SK-N-SH (cell line): ENCODE results near the gene TTLL7. TPM values are rescaled to one million over a fixed set of nuclear protein-coding genes. Genes with fewer than 3 reads are reported as not detected.

ENCODE experiments used
- CTCF ChIA-PET: fragments of 300-600, 350-600 bp; formaldehyde crosslinking; extraction: SDS; loops from one replicate; lab custom pipeline; 2021; lab: Yijun Ruan, JAX
- POLR2A ChIA-PET: fragments of 350-600 bp; sonication (Branson Sonifier 250); formaldehyde crosslinking; extraction: SDS; loops from one replicate; lab custom pipeline; 2020; ENCODE audit warnings: antibody characterized with exemption, inconsistent platforms; lab: Yijun Ruan, JAX
- DNase-seq: peaks from one replicate; pipeline ENCODE4 v3.0.0; 2012
- H2AFZ ChIP-seq: fragments of 200-600 bp; sonication (generic); 2 replicates; pipeline ENCODE4 v1.8.1; 2016; ENCODE audit warnings: antibody characterized with exemption, mild to moderate bottlenecking, low read depth
- H3F3A ChIP-seq: fragments of 200-600 bp; sonication (generic); replicated peaks from 2 replicates; pipeline ENCODE3; 2016; ENCODE audit warnings: antibody characterized with exemption, mild to moderate bottlenecking; ENCODE audit not compliant: insufficient read depth
- H3K27ac ChIP-seq, 2 experiments: fragments of 200-500 bp in 1 of 2; fragments of 200-600 bp in 1 of 2; sonication (Bioruptor generic) in 1 of 2; sonication (generic), shearing (Covaris generic) in 1 of 2; 2 replicates each; pipeline versions ENCODE4 v1.5.1 to v1.6.1; 2014 to 2016; ENCODE audit warnings: low read depth in 2 of 2, inconsistent platforms in 1 of 2, low read length in 1 of 2, mild to moderate bottlenecking in 1 of 2, mixed read lengths in 1 of 2
- H3K27me3 ChIP-seq: fragments of 200-600 bp; sonication (generic), shearing (Covaris generic); 2 replicates; pipeline ENCODE4 v1.6.1; 2016; ENCODE audit warnings: mixed run types; ENCODE audit not compliant: insufficient read depth
- H3K36me3 ChIP-seq, 2 experiments: fragments of 200-500 bp in 1 of 2; fragments of 200-600 bp in 1 of 2; sonication (Bioruptor generic) in 1 of 2; sonication (generic) in 1 of 2; replicated peaks in 1 of 2; 2 replicates each; pipeline versions ENCODE3 to v1.5.1; 2014 to 2016; ENCODE audit warnings: low read length in 1 of 2, mild to moderate bottlenecking in 1 of 2; ENCODE audit not compliant: insufficient read depth in 2 of 2, control insufficient read depth in 1 of 2
- H3K4me1 ChIP-seq, 2 experiments: fragments of 200-500 bp in 1 of 2; fragments of 200-600 bp in 1 of 2; sonication (Bioruptor generic) in 1 of 2; sonication (generic), shearing (Covaris generic) in 1 of 2; 2 replicates each; pipeline versions ENCODE4 v1.5.1 to v1.6.1; 2014 to 2016; ENCODE audit warnings: low read depth in 1 of 2, low read length in 1 of 2, mixed run types in 1 of 2; ENCODE audit not compliant: insufficient read depth in 2 of 2, control insufficient read depth in 1 of 2
- H3K4me2 ChIP-seq: fragments of 200-600 bp; sonication (generic), shearing (Covaris generic); 2 replicates; pipeline ENCODE4 v1.6.1; 2017; ENCODE audit warnings: mixed run types
- H3K4me3 ChIP-seq, 2 experiments: fragments of 200-500 bp in 1 of 2; fragments of 200-600 bp in 1 of 2; sonication (Bioruptor generic) in 1 of 2; sonication (generic), shearing (Covaris generic) in 1 of 2; 2 replicates each; pipeline versions ENCODE4 v1.5.1 to v1.8.1; 2014 to 2016; ENCODE audit warnings: low read depth in 2 of 2, inconsistent platforms in 1 of 2, low read length in 1 of 2, mild to moderate bottlenecking in 1 of 2, mixed read lengths in 1 of 2, moderate library complexity in 1 of 2
- H3K79me2 ChIP-seq: fragments of 200-600 bp; sonication (generic); 2 replicates; pipeline ENCODE4 v1.8.1; 2017; ENCODE audit warnings: mild to moderate bottlenecking; ENCODE audit not compliant: insufficient read depth
- H3K9ac ChIP-seq: fragments of 200-600 bp; sonication (generic); 2 replicates; pipeline ENCODE4 v1.6.1; 2017; ENCODE audit warnings: mixed run types
- H3K9me2 ChIP-seq: fragments of 200-600 bp; sonication (generic); 2 replicates; pipeline ENCODE4 v1.6.1; 2017; ENCODE audit warnings: mixed run types
- H3K9me3 ChIP-seq: fragments of 200-600 bp; sonication (generic); 2 replicates; pipeline ENCODE4 v1.6.1; 2017; ENCODE audit warnings: mixed run types, mild to moderate bottlenecking, moderate library complexity
- H4K20me1 ChIP-seq: fragments of 200-600 bp; sonication (generic); 2 replicates; pipeline ENCODE4 v1.6.1; 2017; ENCODE audit warnings: mild to moderate bottlenecking, mixed run types; ENCODE audit not compliant: insufficient read depth
- ELF1 ChIP-seq: IDR thresholded peaks from 2 replicates; pipeline ENCODE4 v1.4.0; 2012
- EP300 ChIP-seq, 2 experiments: IDR thresholded peaks; 2 replicates each; pipeline versions ENCODE4 v1.4.0 to v1.6.1; 2012; ENCODE audit warnings: borderline replicate concordance in 1 of 2, low read depth in 1 of 2, low read length in 1 of 2
- EZH2phosphoT487 ChIP-seq: fragments of 200-600 bp; sonication (generic); IDR thresholded peaks from 2 replicates; pipeline ENCODE4 v1.6.1; 2017; ENCODE audit warnings: low read depth, mixed run types, mild to moderate bottlenecking, antibody characterized with exemption, moderate library complexity, borderline replicate concordance
- FOSL2 ChIP-seq: IDR thresholded peaks from 2 replicates; pipeline ENCODE4 v1.4.0; 2012; ENCODE audit warnings: low read depth, mild to moderate bottlenecking, moderate library complexity, borderline replicate concordance
- FOXM1 ChIP-seq: IDR thresholded peaks from 2 replicates; pipeline ENCODE4 v1.4.0; 2012; ENCODE audit warnings: low read depth, mild to moderate bottlenecking
- GABPA ChIP-seq: IDR thresholded peaks from 2 replicates; pipeline ENCODE4 v1.4.0; 2012; ENCODE audit warnings: low read depth, mild to moderate bottlenecking
- GATA2 ChIP-seq: sonication (generic); formaldehyde crosslinking; IDR thresholded peaks from 2 replicates; pipeline ENCODE4 v1.5.0; 2020; ENCODE audit warnings: mild to moderate bottlenecking, missing genetic modification reagents
- JUND ChIP-seq: IDR thresholded peaks from 2 replicates; pipeline ENCODE4 v1.4.0; 2012
- MEF2A ChIP-seq: IDR thresholded peaks from 2 replicates; pipeline ENCODE4 v1.4.0; 2012; ENCODE audit warnings: low read depth, borderline replicate concordance
- NFIC ChIP-seq: IDR thresholded peaks from 2 replicates; pipeline ENCODE4 v1.4.0; 2012; ENCODE audit warnings: borderline replicate concordance
- POLR2AphosphoS5 ChIP-seq: IDR thresholded peaks from 2 replicates; pipeline ENCODE4 v1.6.1; 2012; ENCODE audit warnings: low read depth, low read length
- RAD21 ChIP-seq: IDR thresholded peaks from 2 replicates; pipeline ENCODE4 v1.6.1; 2012; ENCODE audit warnings: mild to moderate bottlenecking, low read length
- RCOR1 ChIP-seq: fragments of 150-350 bp; IDR thresholded peaks from 2 replicates; pipeline ENCODE4 v1.6.1; 2017; ENCODE audit warnings: antibody characterized with exemption, low read length
- RFX5 ChIP-seq: IDR thresholded peaks from 2 replicates; pipeline ENCODE4 v1.6.1; 2012; ENCODE audit warnings: mild to moderate bottlenecking, improper control_type of control experiment, low read length
- RXRA ChIP-seq: IDR thresholded peaks from 2 replicates; pipeline ENCODE4 v1.4.0; 2012; ENCODE audit warnings: low read depth, mild to moderate bottlenecking, borderline replicate concordance
- SIN3A ChIP-seq: IDR thresholded peaks from 2 replicates; pipeline ENCODE4 v1.6.1; 2012; ENCODE audit warnings: low read depth, mild to moderate bottlenecking, low read length, moderate library complexity, borderline replicate concordance
- SMC3 ChIP-seq: IDR thresholded peaks from 2 replicates; pipeline ENCODE4 v1.6.1; 2012; ENCODE audit warnings: low read depth, low read length, improper control_type of control experiment
- TCF12 ChIP-seq: IDR thresholded peaks from 2 replicates; pipeline ENCODE4 v1.4.0; 2012
- TEAD4 ChIP-seq: IDR thresholded peaks from 2 replicates; pipeline ENCODE4 v1.4.0; 2012; ENCODE audit warnings: mild to moderate bottlenecking, borderline replicate concordance; ENCODE audit not compliant: insufficient read depth
- USF1 ChIP-seq: IDR thresholded peaks from 2 replicates; pipeline ENCODE4 v1.4.0; 2012; ENCODE audit warnings: low read depth, borderline replicate concordance
- YY1 ChIP-seq: IDR thresholded peaks from 2 replicates; pipeline ENCODE4 v1.4.0; 2012; ENCODE audit warnings: low read depth, mild to moderate bottlenecking
- WGBS: methylation state at CpG from one replicate; pipeline ENCODE4 v1.1.6; 2017; ENCODE audit warnings: low lambda C conversion rate; 5-methylcytosine and 5-hydroxymethylcytosine counted together
- polyA plus RNA-seq, 3 experiments: library from polyadenylated mRNA; depleted of rRNA; stranded (reverse); fragments of >200 nt; gene quantifications; 2 replicates each; pipeline ENCODE4 v1.2.3, GENCODE V29; 2012
- TF ChIP-seq, protein P1 (sequence below): fragments of 150-350 bp; IDR thresholded peaks from 2 replicates; pipeline ENCODE4 v1.6.1; 2017; ENCODE audit warnings: antibody characterized with exemption, low read length, low read depth, borderline replicate concordance
- TF ChIP-seq, protein P2 (sequence below): IDR thresholded peaks from 2 replicates; pipeline ENCODE4 v1.4.0; 2012; ENCODE audit warnings: low read depth, borderline replicate concordance
- TF ChIP-seq, protein P3 (sequence below): IDR thresholded peaks from 2 replicates; pipeline ENCODE4 v1.4.0; 2012; ENCODE audit warnings: low read depth

Gene TTLL7
- polyA plus RNA-seq, 1 of the 3 experiments (the other 2 are of a cell fraction): 7.3 TPM

DNA sequence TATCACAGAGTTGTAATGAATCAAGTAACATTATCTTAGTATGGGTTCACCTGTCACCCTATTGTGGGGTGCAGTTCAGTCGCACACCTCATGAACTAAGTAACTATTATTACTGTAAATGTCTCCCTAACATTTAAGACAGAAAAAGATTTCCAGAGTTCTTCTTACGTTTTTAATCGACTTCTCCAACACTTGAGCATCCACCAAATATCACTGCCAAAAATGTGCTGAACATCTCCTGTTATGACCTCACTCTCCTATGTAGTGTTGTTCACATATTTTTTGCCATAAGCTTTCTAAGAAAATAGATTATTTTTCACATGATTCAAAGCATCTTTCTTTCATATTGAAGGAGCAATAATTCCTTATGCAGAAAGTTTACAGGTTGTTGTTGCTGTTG is 1.3 kb downstream of the TTLL7 start:
- CTCF ChIA-PET: interaction anchor here (1.7 kb wide), 1 partner anchor 65 kb away, joined by 7 read pairs; no protein-coding TSS in a partner anchor
- Histone ChIP-seq H3K36me3 (no peaks in the 10 kb centered on the region), H3K9ac (no peak overlapping the region), H3K4me1 (peaks cover 0 to 6% of the 10 kb centered on the region in 2 experiments; a peak in 3 of 4 replicates), H2AFZ (no peak overlapping the region), H3F3A (peaks cover 15% of the 10 kb centered on the region), H3K9me3 (no peaks in the 10 kb centered on the region), H3K4me2 (peak overlapping the region; percentile 88), H3K79me2 (peaks cover 6% of the 10 kb centered on the region; the same call in 1 of the 2 replicates), H3K9me2 (no peaks in the 10 kb centered on the region), H4K20me1 (no peaks in the 10 kb centered on the region), H3K27ac (peak overlapping the region in 1 of 2 experiments; percentile 67; a peak in 3 of 4 replicates), H3K27me3 (no peaks in the 10 kb centered on the region), H3K4me3 (peak overlapping the region; percentile 81 to 93; a peak in 2 of 4 replicates)
- DNase-seq: no peak
- TF ChIP-seq RFX5 (no peak), EZH2phosphoT487 (no peak), EP300 (IDR thresholded peaks at IDR 0.05; ENCODE audit: borderline replicate concordance in 1 of 2, low read depth in 1 of 2, low read length in 1 of 2) (no peak), POLR2AphosphoS5 (no peak), FOSL2 (no peak), SIN3A (no peak), TCF12 (no peak), SMC3 (no peak)
- TF ChIP-seq, protein P1, sequence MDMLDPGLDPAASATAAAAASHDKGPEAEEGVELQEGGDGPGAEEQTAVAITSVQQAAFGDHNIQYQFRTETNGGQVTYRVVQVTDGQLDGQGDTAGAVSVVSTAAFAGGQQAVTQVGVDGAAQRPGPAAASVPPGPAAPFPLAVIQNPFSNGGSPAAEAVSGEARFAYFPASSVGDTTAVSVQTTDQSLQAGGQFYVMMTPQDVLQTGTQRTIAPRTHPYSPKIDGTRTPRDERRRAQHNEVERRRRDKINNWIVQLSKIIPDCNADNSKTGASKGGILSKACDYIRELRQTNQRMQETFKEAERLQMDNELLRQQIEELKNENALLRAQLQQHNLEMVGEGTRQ: no peak
- 87% methylated on average over 3 of the region's 3 CpGs for WGBS
- POLR2A ChIA-PET: no interaction called here

GRCh38 chr1:83996621-83997020 is 2.3 kb downstream of the TTLL7 start:
- Histone ChIP-seq H3K4me2 (peak overlapping the region; percentile 28), H3K27me3 (no peaks in the 10 kb centered on the region), H3K9me2 (no peaks in the 10 kb centered on the region), H3K4me1 (no peaks in the 10 kb centered on the region; a peak in 2 of 4 replicates), H3K36me3 (no peaks in the 10 kb centered on the region), H3K27ac (peak overlapping the region; percentile 25 to 67; a peak in 3 of 4 replicates), H3K9ac (no peak overlapping the region), H3K4me3 (no peak overlapping the region; a peak in 1 of 4 replicates), H3K79me2 (peaks cover 6% of the 10 kb centered on the region), H3F3A (peaks cover 15% of the 10 kb centered on the region), H3K9me3 (no peaks in the 10 kb centered on the region), H2AFZ (peak overlapping the region; percentile 49), H4K20me1 (no peaks in the 10 kb centered on the region)
- ChIA-PET POLR2A (no interaction called here), CTCF (no interaction called here)
- 18% methylated on average over 1 of the region's 1 CpG for WGBS
- no peak for DNase-seq
- TF ChIP-seq MEF2A: peak; percentile 48; the same call in 1 of the 2 replicates
- peak; percentile 30; the same call in 1 of the 2 replicates for TF ChIP-seq YY1
- no peak for TF ChIP-seq RAD21
- no peak for TF ChIP-seq RCOR1
- TF ChIP-seq JUND: peak; percentile 93
- TF ChIP-seq USF1: no peak
- TF ChIP-seq GATA2: no peak
- peak in 1 of 2 experiments; percentile 88; a peak in 2 of 4 replicates for TF ChIP-seq EP300 (IDR thresholded peaks at IDR 0.05; ENCODE audit: borderline replicate concordance in 1 of 2, low read depth in 1 of 2, low read length in 1 of 2)
- peak; percentile 90 for TF ChIP-seq TCF12
- peak; percentile 82; the same call in 1 of the 2 replicates for TF ChIP-seq TEAD4
- TF ChIP-seq FOXM1: no peak; the same call in 1 of the 2 replicates
- TF ChIP-seq, protein P2, sequence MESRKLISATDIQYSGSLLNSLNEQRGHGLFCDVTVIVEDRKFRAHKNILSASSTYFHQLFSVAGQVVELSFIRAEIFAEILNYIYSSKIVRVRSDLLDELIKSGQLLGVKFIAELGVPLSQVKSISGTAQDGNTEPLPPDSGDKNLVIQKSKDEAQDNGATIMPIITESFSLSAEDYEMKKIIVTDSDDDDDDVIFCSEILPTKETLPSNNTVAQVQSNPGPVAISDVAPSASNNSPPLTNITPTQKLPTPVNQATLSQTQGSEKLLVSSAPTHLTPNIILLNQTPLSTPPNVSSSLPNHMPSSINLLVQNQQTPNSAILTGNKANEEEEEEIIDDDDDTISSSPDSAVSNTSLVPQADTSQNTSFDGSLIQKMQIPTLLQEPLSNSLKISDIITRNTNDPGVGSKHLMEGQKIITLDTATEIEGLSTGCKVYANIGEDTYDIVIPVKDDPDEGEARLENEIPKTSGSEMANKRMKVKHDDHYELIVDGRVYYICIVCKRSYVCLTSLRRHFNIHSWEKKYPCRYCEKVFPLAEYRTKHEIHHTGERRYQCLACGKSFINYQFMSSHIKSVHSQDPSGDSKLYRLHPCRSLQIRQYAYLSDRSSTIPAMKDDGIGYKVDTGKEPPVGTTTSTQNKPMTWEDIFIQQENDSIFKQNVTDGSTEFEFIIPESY: peak; percentile 64; the same call in 1 of the 2 replicates
- TF ChIP-seq RXRA: 0 out of 2 replicates have a peak, but pooled peaks have one; percentile 50
- TF ChIP-seq POLR2AphosphoS5: peak; percentile 61; the same call in 1 of the 2 replicates
- peak; percentile 37; the same call in 1 of the 2 replicates for TF ChIP-seq ELF1
- 0 out of 2 replicates have a peak, but pooled peaks have one; percentile 11 for TF ChIP-seq GABPA
- TF ChIP-seq NFIC: peak; percentile 82
- TF ChIP-seq, protein P3, sequence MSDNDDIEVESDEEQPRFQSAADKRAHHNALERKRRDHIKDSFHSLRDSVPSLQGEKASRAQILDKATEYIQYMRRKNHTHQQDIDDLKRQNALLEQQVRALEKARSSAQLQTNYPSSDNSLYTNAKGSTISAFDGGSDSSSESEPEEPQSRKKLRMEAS: peak; percentile 44; the same call in 1 of the 2 replicates
